K562 (cell line): ENCODE data around the gene MSGN1. TPM values are rescaled to one million over a fixed set of nuclear protein-coding genes. Genes with fewer than 3 reads are reported as not detected.

ENCODE experiments used
- ATAC-seq: fragments of 200-7000 bp; cut with Tn5 transposase; 3 replicates; pipeline ENCODE4 v1.9.1; 2020; ENCODE audit warnings: moderate library complexity
- BruUV-seq: library from RNA; stranded (reverse); fragments of 400-500 nt; replicated peaks from 2 replicates; lab custom pipeline; 2021; lab: Mats Ljungman, UMichigan
- CTCF ChIA-PET: fragments of 300-600 bp; formaldehyde crosslinking; extraction: SDS; loops from one replicate; lab custom pipeline; 2021; ENCODE audit warnings: low intra/inter-chr PET ratio; lab: Yijun Ruan, JAX
- POLR2A ChIA-PET: fragments of 300-600, 350-650 bp; sonication (Branson Sonifier 250); formaldehyde crosslinking; extraction: SDS; loops from one replicate; lab custom pipeline; 2021; ENCODE audit warnings: antibody characterized with exemption, inconsistent platforms; lab: Yijun Ruan, JAX
- DNase-seq, 4 experiments: peaks; one replicate each; pipeline versions ENCODE4 v3.0.0 to v3.0.0-alpha.2; 2011 to 2018; ENCODE audit warnings: low spot score in 3 of 4, mixed read lengths in 3 of 4; ENCODE audit errors: extremely low read depth in 1 of 4
- FAIRE-seq: peaks from 2 replicates; lab custom pipeline; 2011; peaks lifted over from hg19 to GRCh38; lab: Jason Lieb, UNC
- H2AFZ ChIP-seq: 2 replicates; pipeline ENCODE4 v1.6.0; 2011; ENCODE audit warnings: low read depth, low read length, control low read depth, inconsistent platforms
- H3K27ac ChIP-seq: fragments of 200-600 bp; 3 replicates; pipeline ENCODE4 v1.8.0; 2011; ENCODE audit warnings: low read depth, mild to moderate bottlenecking, control low read depth, inconsistent platforms, low read length, moderate library complexity, mixed read lengths; ENCODE audit errors: extremely low read depth
- H3K27me3 ChIP-seq, 2 experiments: fragments of 300-600 bp in 1 of 2; 2 replicates in 1 of 2; 3 replicates in 1 of 2; pipeline versions ENCODE4 v1.6.0 to v1.8.0; 2011; ENCODE audit warnings: inconsistent platforms in 2 of 2, low read length in 2 of 2, mild to moderate bottlenecking in 1 of 2, mixed read lengths in 1 of 2, moderate library complexity in 1 of 2; ENCODE audit not compliant: control insufficient read depth in 2 of 2, insufficient read depth in 2 of 2
- H3K36me3 ChIP-seq: fragments of 300-600 bp; 3 replicates; pipeline ENCODE4 v1.8.0; 2011; ENCODE audit warnings: mild to moderate bottlenecking, low read length, inconsistent platforms; ENCODE audit not compliant: control insufficient read depth, insufficient read depth
- H3K4me1 ChIP-seq, 2 experiments: fragments of 200-600 bp in 1 of 2; replicated peaks in 1 of 2; 2 replicates in 1 of 2; 3 replicates in 1 of 2; pipeline versions ENCODE4 v1.5.1 to v1.8.0; 2011; ENCODE audit warnings: inconsistent platforms in 2 of 2, low read length in 2 of 2, mild to moderate bottlenecking in 1 of 2, mixed read lengths in 1 of 2, moderate library complexity in 1 of 2; ENCODE audit not compliant: control insufficient read depth in 2 of 2, insufficient read depth in 2 of 2
- H3K4me2 ChIP-seq: 2 replicates; pipeline ENCODE4 v1.6.1; 2011; ENCODE audit warnings: low read length, control low read depth, inconsistent platforms, mixed read lengths; ENCODE audit not compliant: insufficient read depth
- H3K4me3 ChIP-seq: fragments of 200-600 bp; sonication (generic), shearing (Covaris generic); 2 replicates; pipeline ENCODE4 v1.5.1; 2016; ENCODE audit warnings: control low read depth, inconsistent platforms
- H3K79me2 ChIP-seq: fragments of 200-600 bp; 3 replicates; pipeline ENCODE4 v1.8.0; 2011; ENCODE audit warnings: low read length, inconsistent platforms; ENCODE audit not compliant: control insufficient read depth, insufficient read depth
- H3K9ac ChIP-seq, 2 experiments: 2 replicates each; pipeline versions ENCODE4 v1.6.0 to v1.6.1; 2011; ENCODE audit warnings: low read depth in 2 of 2, low read length in 2 of 2, control low read depth in 1 of 2, inconsistent platforms in 1 of 2, mild to moderate bottlenecking in 1 of 2, mixed read lengths in 1 of 2; ENCODE audit not compliant: insufficient read depth in 1 of 2
- H3K9me1 ChIP-seq: one replicate; pipeline ENCODE4 v1.6.0; 2011; ENCODE audit warnings: inconsistent platforms, mild to moderate bottlenecking, low read length, moderate library complexity; ENCODE audit not compliant: control insufficient read depth, insufficient read depth
- H3K9me3 ChIP-seq: replicated peaks from 2 replicates; pipeline ENCODE4 v1.5.1; 2011; ENCODE audit warnings: low read depth, low read length, inconsistent platforms; ENCODE audit not compliant: control insufficient read depth, insufficient read depth
- H4K20me1 ChIP-seq: replicated peaks from 2 replicates; pipeline ENCODE4 v1.6.1; 2011; ENCODE audit warnings: low read length, inconsistent platforms, mixed read lengths; ENCODE audit not compliant: control insufficient read depth, insufficient read depth
- ATF1 ChIP-seq, 2 experiments: fragments of 450-650 bp in 1 of 2; IDR thresholded peaks; 2 replicates each; pipeline ENCODE4 v1.6.1; 2016; ENCODE audit warnings: missing compliant biosample characterization in 1 of 2, missing genetic modification characterization in 1 of 2
- CBFB ChIP-seq: sonication (generic); formaldehyde crosslinking; IDR thresholded peaks from 2 replicates; pipeline ENCODE4 v1.4.0; 2020; ENCODE audit warnings: mild to moderate bottlenecking, missing genetic modification reagents
- CEBPG ChIP-seq, 3 experiments: fragments of 200-800 bp in 1 of 3; sonication (Bioruptor generic) in 1 of 3; sonication (generic) in 1 of 3; formaldehyde crosslinking in 1 of 3; IDR thresholded peaks in 2 of 3; conservative IDR thresholded peaks in 1 of 3; 2 replicates each; pipeline versions ENCODE4 v1.6.1 to v1.8.0; 2016 to 2022; ENCODE audit warnings: missing compliant biosample characterization in 2 of 3, missing genetic modification characterization in 2 of 3, mild to moderate bottlenecking in 1 of 3, missing genetic modification reagents in 1 of 3
- DPF2 ChIP-seq: fragments of 450-650 bp; IDR thresholded peaks from 2 replicates; pipeline ENCODE4 v1.6.1; 2016
- ESRRB ChIP-seq: fragments of 250-450 bp; sonication (Bioruptor Pico); IDR thresholded peaks from 2 replicates; pipeline ENCODE4 v1.5.0; 2020; ENCODE audit warnings: mild to moderate bottlenecking, moderate library complexity, borderline replicate concordance
- GATA2 ChIP-seq: sonication (generic); formaldehyde crosslinking; IDR thresholded peaks from 2 replicates; pipeline ENCODE4 v1.4.0; 2020; ENCODE audit warnings: mild to moderate bottlenecking, missing genetic modification reagents
- KLF6 ChIP-seq: fragments of 250-450 bp; sonication (Bioruptor Pico); IDR thresholded peaks from 2 replicates; pipeline ENCODE4 v1.4.0; 2020; ENCODE audit warnings: mild to moderate bottlenecking, moderate library complexity, borderline replicate concordance
- MEF2D ChIP-seq: conservative IDR thresholded peaks from 2 replicates; pipeline ENCODE4 v1.6.1; 2016; ENCODE audit warnings: low read depth, missing genetic modification characterization, missing compliant biosample characterization
- NKRF ChIP-seq: fragments of 450-650 bp; IDR thresholded peaks from 2 replicates; pipeline ENCODE4 v1.6.1; 2016; ENCODE audit warnings: borderline replicate concordance
- PHTF2 ChIP-seq: fragments of 250-450 bp; sonication (Bioruptor Pico); IDR thresholded peaks from 2 replicates; pipeline ENCODE4 v1.5.0; 2021; ENCODE audit warnings: mild to moderate bottlenecking
- SRSF3 ChIP-seq: fragments of 200-400 bp; formaldehyde crosslinking; IDR thresholded peaks from 2 replicates; pipeline ENCODE4 v1.6.1; 2016; ENCODE audit warnings: mild to moderate bottlenecking, low read length, moderate library complexity; ENCODE audit not compliant: insufficient read depth
- TRIM25 ChIP-seq: fragments of 450-650 bp; IDR thresholded peaks from 2 replicates; pipeline ENCODE4 v1.7.0; 2016; ENCODE audit warnings: borderline replicate concordance
- ZBTB17 ChIP-seq: fragments of 450-650 bp; formaldehyde crosslinking; IDR thresholded peaks from 2 replicates; pipeline ENCODE4 v1.4.0; 2020; ENCODE audit warnings: mild to moderate bottlenecking
- ZNF24 ChIP-seq: fragments of 450-650 bp; IDR thresholded peaks from 2 replicates; pipeline ENCODE4 v1.6.1; 2016
- ZNF280B ChIP-seq: fragments of 250-450 bp; sonication (Bioruptor Pico); IDR thresholded peaks from 2 replicates; pipeline ENCODE4 v1.5.1; 2021; ENCODE audit warnings: mild to moderate bottlenecking
- ZNF316 ChIP-seq: fragments of 450-650 bp; IDR thresholded peaks from 2 replicates; pipeline ENCODE4 v1.6.1; 2016
- ZNF699 ChIP-seq: fragments of 250-450 bp; sonication (Bioruptor Pico); IDR thresholded peaks from 2 replicates; pipeline ENCODE4 v1.8.0; 2021; ENCODE audit warnings: mild to moderate bottlenecking, moderate library complexity; ENCODE audit not compliant: insufficient replicate concordance
- WGBS: fragments of 100-300 bp; shearing (Covaris generic); methylation state at CpG from one replicate; pipeline ENCODE4 v1.1.6; 2016; ENCODE audit warnings: low coverage, mixed read lengths; ENCODE audit not compliant: insufficient coverage; ENCODE audit errors: missing lambda C conversion rate; 5-methylcytosine and 5-hydroxymethylcytosine counted together
- in situ Hi-C: fragments of 300-500 bp; cut with MboI; formaldehyde crosslinking; loops from 4 replicates; pipeline ENCODE4 v1.15.0; 2018; ENCODE audit warnings: inconsistent platforms, mixed read lengths
- intact Hi-C: fragments of 100-400 bp; cut with micrococcal nuclease; formaldehyde crosslinking; loops from 2 replicates; pipeline ENCODE4 v1.14.2; 2022
- polyA plus RNA-seq, 8 experiments: library from polyadenylated mRNA; depleted of rRNA in 4 of 8; stranded (reverse) in 5 of 8; unstranded in 3 of 8; fragments of >200 nt; fragmentation: Nextera tagmentation in 2 of 8; fragmentation: Illumina TruSeq in 1 of 8; extraction: Ambion mirVana in 2 of 8; extraction: Trizol in 1 of 8; gene quantifications; 2 replicates each; pipeline versions ENCODE4 v1.2.1 to v1.2.3, GENCODE V29; 2011 to 2014; ENCODE audit warnings: inconsistent platforms in 1 of 8, missing spikeins in 1 of 8
- total RNA-seq, 7 experiments: library from RNA; depleted of rRNA in 6 of 7; stranded (reverse); fragments of >200 nt in 6 of 7; fragmentation: Illumina TruSeq in 2 of 7; extraction: Trizol in 2 of 7; gene quantifications; 2 replicates each; pipeline versions ENCODE4 v1.2.1 to v1.2.3, GENCODE V29; 2011 to 2021; ENCODE audit warnings: low replicate concordance in 1 of 7

MSGN1 gene
- total and polyA plus RNA-seq, 9 of the 15 experiments (the other 6 are each of a cell fraction or from before 2014, with no cell fraction given), result not detected

GRCh38 chr2:17790536-17790935, 25.7 kb upstream of the MSGN1 start:
- no peak overlapping the region for H3K9ac ChIP-seq
- no peaks in the 10 kb centered on the region for H3K4me1 ChIP-seq
- no peaks in the 10 kb centered on the region for H3K36me3 ChIP-seq
- no peak overlapping the region for H3K4me2 ChIP-seq
- no peaks in the 10 kb centered on the region for H3K9me3 ChIP-seq
- H3K79me2 ChIP-seq, result no peaks in the 10 kb centered on the region
- ChIA-PET CTCF (no interaction called here), POLR2A (interaction anchor here (0.8 to 1.0 kb wide), 2 partner anchors 15 to 22 kb away, joined by 3 read pairs; no protein-coding TSS in a partner anchor)
- H3K4me3 ChIP-seq, result no peak overlapping the region
- FAIRE-seq, result no peak
- TF ChIP-seq ZNF316 (no peak), ESRRB (CRISPR knock-in tag) (no peak), PHTF2 (CRISPR knock-in tag) (no peak), ZNF24 (no peak), SRSF3 (no peak), DPF2 (no peak), NKRF (no peak), ZBTB17 (CRISPR knock-in tag) (no peak), MEF2D (tag) (no peak), TRIM25 (no peak), CBFB (CRISPR knock-in tag) (no peak), ZNF699 (CRISPR knock-in tag) (no peak), KLF6 (no peak), GATA2 (no peak), CEBPG (CRISPR knock-in tag; IDR thresholded peaks at IDR 0.05) (no peak), CEBPG (tag; conservative IDR thresholded peaks at IDR 0.05 in 1 of 2, IDR thresholded peaks at IDR 0.05 in 1 of 2) (no peak), ATF1 (CRISPR knock-in tag; IDR thresholded peaks at IDR 0.05) (no peak), ATF1 (tag; IDR thresholded peaks at IDR 0.05) (no peak), ZNF280B (CRISPR knock-in tag) (no peak)
- H3K27me3 ChIP-seq, result peaks cover 3 to 16% of the 10 kb centered on the region in 2 experiments; a peak in 3 of 5 replicates
- BruUV-seq, result no TSS peak
- no peak overlapping the region for H3K27ac ChIP-seq
- in situ Hi-C loops, result no loop called here
- WGBS, result 0% methylated on average over 1 of the region's 1 CpG
- no peak for DNase-seq
- H2AFZ ChIP-seq, result no peak overlapping the region
- H3K9me1 ChIP-seq, result no peaks in the 10 kb centered on the region
- intact Hi-C loops, result no loop called here
- no peak for ATAC-seq
- H4K20me1 ChIP-seq, result no peaks in the 10 kb centered on the region
